ENCODE measurements around the gene LTB4R.

- TF ChIP-seq POLR2A (IDR thresholded peaks at IDR 0.05) (no peak), CTCF (IDR thresholded peaks at IDR 0.05 in 8 of 11, conservative IDR thresholded peaks at IDR 0.05 in 3 of 11) (no peak), POLR2AphosphoS5 (IDR thresholded peaks at IDR 0.05) (no peak)
Measured at GRCh38 chr14:24283796-24284460, 27.4 kb upstream of the LTB4R start.

All from spleen (tissue), 7 donors.